WERI-Rb-1 (cell line): Measurements from ENCODE around the gene KPNA1.

Source experiments
- DNase-seq: peaks from one replicate; pipeline ENCODE4 v3.0.0-alpha.2; 2020
- H3K27ac ChIP-seq: fragments of 250-450 bp; sonication (Bioruptor Pico); 2 replicates; pipeline ENCODE4 v1.5.1; 2020; ENCODE audit warnings: mild to moderate bottlenecking, moderate library complexity
- H3K27me3 ChIP-seq: fragments of 250-450 bp; sonication (Bioruptor Pico); 2 replicates; pipeline ENCODE4 v1.5.1; 2021; ENCODE audit warnings: mild to moderate bottlenecking, low read depth, moderate library complexity; ENCODE audit not compliant: insufficient read depth, severe bottlenecking
- H3K36me3 ChIP-seq: fragments of 250-450 bp; sonication (Bioruptor Pico); 2 replicates; pipeline ENCODE4 v1.5.1; 2020; ENCODE audit warnings: mild to moderate bottlenecking, moderate library complexity
- H3K4me3 ChIP-seq: 2 replicates; pipeline ENCODE4 v1.5.1; 2011; ENCODE audit warnings: low read depth, mild to moderate bottlenecking, control low read depth, low read length
- H3K9me3 ChIP-seq: fragments of 250-450 bp; sonication (Bioruptor Pico); 2 replicates; pipeline ENCODE4 v1.5.1; 2021; ENCODE audit warnings: mild to moderate bottlenecking, moderate library complexity; ENCODE audit not compliant: severe bottlenecking
- TF ChIP-seq, protein P1 (sequence below): IDR thresholded peaks from 2 replicates; pipeline ENCODE4 v1.5.1; 2011; ENCODE audit warnings: low read depth, mild to moderate bottlenecking, control low read depth, inconsistent platforms, low read length

Gene KPNA1

DNA sequence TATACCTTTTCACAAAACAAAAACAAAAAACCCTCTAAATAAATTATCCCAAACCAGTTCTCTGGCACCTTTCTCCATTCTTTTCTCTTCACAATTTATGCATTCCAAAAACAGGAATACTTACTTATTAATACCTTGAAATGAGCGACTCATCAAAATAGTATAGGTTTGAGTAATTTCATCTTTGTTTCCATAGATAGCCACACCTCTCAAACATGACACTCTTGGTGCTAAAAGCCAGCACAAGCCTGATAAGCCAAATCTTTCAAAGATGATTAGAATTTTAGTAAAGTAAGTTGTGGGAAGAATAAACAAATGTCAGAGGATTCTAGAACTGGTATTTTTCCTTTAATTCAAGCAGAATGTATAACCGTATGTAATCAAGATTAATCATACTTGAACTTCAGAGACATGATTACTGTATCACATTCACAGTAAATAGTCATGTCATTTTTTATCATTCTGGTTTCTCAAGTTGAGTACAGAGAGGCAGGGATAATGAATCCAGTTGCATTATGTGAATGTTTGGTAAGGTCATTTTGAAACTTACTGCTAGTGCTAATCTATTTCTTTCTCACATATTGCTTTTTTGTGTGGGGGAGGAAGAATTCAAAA is 86.8 kb downstream of the KPNA1 start:
- H3K4me3 ChIP-seq: no peak overlapping the region
- TF ChIP-seq, protein P1, sequence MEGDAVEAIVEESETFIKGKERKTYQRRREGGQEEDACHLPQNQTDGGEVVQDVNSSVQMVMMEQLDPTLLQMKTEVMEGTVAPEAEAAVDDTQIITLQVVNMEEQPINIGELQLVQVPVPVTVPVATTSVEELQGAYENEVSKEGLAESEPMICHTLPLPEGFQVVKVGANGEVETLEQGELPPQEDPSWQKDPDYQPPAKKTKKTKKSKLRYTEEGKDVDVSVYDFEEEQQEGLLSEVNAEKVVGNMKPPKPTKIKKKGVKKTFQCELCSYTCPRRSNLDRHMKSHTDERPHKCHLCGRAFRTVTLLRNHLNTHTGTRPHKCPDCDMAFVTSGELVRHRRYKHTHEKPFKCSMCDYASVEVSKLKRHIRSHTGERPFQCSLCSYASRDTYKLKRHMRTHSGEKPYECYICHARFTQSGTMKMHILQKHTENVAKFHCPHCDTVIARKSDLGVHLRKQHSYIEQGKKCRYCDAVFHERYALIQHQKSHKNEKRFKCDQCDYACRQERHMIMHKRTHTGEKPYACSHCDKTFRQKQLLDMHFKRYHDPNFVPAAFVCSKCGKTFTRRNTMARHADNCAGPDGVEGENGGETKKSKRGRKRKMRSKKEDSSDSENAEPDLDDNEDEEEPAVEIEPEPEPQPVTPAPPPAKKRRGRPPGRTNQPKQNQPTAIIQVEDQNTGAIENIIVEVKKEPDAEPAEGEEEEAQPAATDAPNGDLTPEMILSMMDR: no peak
- no peaks in the 10 kb centered on the region for H3K9me3 ChIP-seq
- no peaks in the 10 kb centered on the region for H3K27me3 ChIP-seq
- H3K36me3 ChIP-seq: peaks cover 64% of the 10 kb centered on the region
- H3K27ac ChIP-seq: no peak overlapping the region
- no peak for DNase-seq

DNA sequence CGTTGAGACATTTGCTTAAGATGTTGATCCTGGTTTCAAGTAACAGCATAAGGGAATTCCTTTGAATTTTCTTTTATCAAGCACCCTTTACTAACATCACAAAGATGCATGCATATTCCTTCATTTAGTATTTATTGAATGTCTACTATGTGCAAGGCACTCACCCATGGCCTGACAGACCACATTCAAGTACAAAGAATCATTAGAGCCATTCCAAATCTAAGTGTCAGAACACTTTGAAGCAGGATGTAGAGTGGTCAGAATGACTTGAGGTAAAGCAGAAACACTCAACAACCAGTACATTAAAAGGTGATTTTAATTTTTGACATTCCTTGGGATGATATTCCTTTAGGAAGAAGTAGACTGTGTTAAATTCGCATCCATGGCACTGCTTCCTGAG is 92.9 kb downstream of the KPNA1 start:
- no peaks in the 10 kb centered on the region for H3K27me3 ChIP-seq
- H3K27ac ChIP-seq: no peak overlapping the region
- TF ChIP-seq, protein P1: no peak
- DNase-seq: no peak
- no peak overlapping the region for H3K4me3 ChIP-seq
- no peaks in the 10 kb centered on the region for H3K9me3 ChIP-seq
- H3K36me3 ChIP-seq: peaks cover 21% of the 10 kb centered on the region

DNA sequence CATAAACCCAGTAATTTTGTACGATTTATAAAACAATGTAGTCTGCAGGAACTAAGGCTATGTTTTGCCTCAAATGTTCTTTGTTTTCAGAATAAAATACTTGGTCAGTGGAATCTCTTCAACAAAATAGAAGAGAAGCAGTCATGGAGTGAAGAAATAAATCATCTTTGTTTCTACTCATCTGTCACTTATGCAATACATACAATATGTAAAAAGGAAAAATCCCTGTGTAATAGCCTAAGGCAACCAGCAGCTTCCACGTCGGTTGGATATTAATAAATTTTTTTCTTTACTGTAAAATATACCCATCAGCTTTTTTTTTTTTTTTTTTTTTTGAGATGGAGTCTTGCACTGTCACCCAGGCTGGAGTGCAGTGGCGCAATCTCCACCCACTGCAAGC is 93.6 kb downstream of the KPNA1 start:
- Histone ChIP-seq H3K27me3 (no peaks in the 10 kb centered on the region), H3K36me3 (peaks cover 13% of the 10 kb centered on the region), H3K27ac (no peak overlapping the region), H3K9me3 (no peaks in the 10 kb centered on the region), H3K4me3 (no peak overlapping the region)
- DNase-seq: no peak
- TF ChIP-seq, protein P1: no peak

DNA sequence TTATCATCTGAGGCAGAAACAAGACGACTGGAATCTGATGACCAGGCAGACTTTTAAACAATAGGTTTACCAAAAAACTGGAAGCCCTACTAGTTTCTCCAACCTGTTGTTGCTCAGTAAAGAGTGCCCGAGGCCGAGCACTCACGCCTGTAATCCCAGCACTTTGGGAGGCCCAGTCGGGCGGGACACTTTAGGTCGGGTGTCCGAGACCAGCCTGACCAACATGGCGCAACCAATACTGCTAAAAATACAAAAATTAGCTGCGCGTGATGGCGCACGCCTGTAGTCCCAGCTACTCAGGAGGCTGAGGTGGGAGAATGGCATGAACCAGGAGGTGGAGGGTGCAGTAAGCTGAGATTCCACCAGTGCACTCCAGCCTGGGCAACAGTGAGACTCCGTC is 97.8 kb downstream of the KPNA1 start:
- Histone ChIP-seq H3K4me3 (peak overlapping the region; percentile 76), H3K27ac (peak overlapping the region; percentile 92), H3K36me3 (peaks cover 4% of the 10 kb centered on the region), H3K27me3 (no peaks in the 10 kb centered on the region), H3K9me3 (no peaks in the 10 kb centered on the region)
- TF ChIP-seq, protein P1: no peak
- DNase-seq: no peak

DNA sequence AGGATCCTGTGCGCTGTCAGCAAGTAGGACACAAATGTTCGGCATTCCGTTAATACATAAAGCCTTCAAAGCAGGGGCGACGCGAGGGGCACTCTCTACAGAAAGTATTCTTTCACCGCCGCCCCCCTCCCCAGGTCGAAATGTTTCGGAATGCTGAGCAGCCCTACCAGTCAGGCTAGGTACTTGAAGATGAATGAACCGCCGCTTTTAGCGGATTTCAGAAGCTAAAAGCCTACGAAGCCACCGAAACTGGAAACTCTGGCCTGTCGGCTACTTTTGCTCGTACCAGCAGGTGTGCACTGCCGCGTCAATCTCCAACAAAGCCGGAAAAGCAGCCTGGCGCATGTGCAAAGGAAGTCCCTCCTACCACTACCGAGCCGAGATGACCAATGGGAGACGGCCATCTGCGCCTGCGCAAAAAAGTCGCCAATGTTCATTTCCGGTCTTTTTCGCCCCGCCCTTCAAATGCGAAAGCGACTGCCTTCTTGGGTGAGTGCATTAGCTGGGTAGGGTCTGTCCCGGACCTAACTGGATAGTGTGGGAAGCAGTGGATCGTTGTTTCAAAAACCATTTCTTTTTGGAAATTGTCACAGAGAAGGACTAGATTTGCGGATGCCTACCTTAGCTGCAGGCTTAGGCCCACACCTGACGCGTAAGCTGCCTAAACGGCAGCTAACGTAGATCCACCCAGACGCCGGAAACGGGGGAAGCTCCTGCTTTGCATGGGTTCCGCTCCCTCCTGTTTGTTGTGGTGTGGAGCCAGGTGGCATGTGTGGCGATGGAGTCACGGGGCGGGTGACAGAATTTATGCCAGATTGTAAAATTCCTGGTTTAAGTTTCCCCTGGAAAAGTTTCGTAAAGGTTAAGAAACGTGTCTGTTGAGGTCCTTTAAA is 98.7 kb downstream of the KPNA1 start, which contains the start of gene WDR5B:
Gene WDR5B, minus strand, starts transcription at position 301 of the 893 bp plus-strand sequence. CDS start 534 bp downstream, outside the sequence.
- peak within 1 kb of the TSS; percentile 92 for H3K27ac ChIP-seq
- TF ChIP-seq, protein P1: no peak
- H3K4me3 ChIP-seq: peak within 1 kb of the TSS; percentile 76
- H3K36me3 ChIP-seq: peaks cover 4% of the 10 kb centered on the region
- no peaks in the 10 kb centered on the region for H3K9me3 ChIP-seq
- peak; percentile 97 for DNase-seq
- H3K27me3 ChIP-seq: no peaks in the 10 kb centered on the region
